HG02623 (cell line): Measurements from ENCODE around the gene INPP4B.

Experiments
- ATAC-seq: cut with Tn5 transposase; IDR thresholded peaks from one replicate; pipeline ENCODE4 v1.9.1; 2021; ENCODE audit warnings: moderate library complexity; ENCODE audit not compliant: unreplicated experiment

INPP4B gene

DNA sequence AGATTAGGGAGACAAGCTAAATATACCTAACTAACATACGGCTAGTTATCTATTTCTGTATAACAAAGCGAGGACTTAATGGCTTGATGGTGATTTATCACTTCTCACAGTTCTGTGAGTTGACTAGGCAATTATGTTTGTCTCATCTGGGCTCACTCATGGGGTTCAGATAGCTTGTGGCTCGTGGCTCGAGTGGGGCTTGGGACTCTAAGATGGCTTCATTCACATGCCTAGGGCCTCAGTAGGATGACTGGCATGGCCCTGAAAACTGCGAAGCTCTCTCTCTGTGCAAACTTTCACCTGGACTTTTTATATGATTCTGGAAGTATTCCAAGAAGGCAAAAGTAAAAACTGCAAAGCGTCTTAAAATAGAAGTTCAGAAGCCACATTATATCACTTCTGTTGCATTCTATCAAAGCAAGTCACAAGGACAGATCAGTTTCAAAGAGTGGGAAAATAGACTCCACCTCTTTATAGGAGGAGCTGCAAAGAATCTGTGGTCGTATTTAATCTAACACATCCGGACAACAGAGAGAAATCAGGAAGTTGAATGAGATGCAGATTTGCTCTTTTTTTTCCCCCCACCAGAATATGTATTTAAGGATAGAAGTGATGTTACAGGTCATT, 491.2 kb downstream of the INPP4B start:
- ATAC-seq, result no peak

DNA sequence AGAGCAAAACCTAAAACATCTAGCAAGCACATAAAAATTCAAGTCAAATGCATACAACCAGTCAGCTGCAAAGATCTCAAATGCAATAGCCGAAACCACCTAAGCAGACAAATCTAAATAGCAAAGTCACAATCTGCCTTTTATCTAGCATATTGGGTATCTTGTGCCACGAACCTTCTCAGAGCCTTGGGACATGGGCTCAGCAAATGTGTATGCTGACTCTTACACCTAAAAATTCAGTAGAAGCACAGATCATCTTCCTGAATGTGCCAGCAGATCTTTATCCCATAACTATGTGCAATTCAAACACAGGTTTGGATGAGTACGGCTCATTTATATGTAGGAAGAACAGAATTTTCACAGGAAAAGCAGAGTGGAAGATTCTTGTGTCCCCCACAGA, 492.1 kb downstream of the INPP4B start:
- no peak for ATAC-seq

DNA sequence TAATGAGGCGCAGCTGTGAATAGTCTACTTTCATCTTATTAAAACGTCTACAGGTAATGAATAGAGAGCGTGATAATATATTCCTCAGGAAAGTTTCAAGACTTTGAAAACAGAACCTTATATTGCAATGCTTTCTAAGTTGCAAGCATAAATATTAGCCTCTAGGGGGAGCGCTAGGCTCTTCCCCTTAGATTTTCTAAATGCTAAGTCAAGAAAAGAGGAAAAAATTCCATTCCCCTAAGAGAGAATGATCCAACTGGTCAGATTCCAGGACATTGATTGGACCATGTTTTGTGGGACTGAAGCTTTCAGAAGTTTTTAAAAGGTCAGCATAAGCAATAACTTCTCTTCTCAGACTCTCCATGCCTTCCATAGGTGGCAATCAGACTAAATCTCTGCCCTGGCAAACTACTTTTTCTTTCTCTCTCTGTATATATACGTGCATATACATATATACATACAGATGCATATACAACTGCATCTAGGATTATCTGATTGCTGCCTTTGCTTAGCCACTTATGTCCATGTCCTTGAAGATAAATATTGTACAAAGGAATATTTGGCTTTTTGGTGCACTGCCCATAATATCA, 492.9 kb downstream of the INPP4B start:
- no peak for ATAC-seq

DNA sequence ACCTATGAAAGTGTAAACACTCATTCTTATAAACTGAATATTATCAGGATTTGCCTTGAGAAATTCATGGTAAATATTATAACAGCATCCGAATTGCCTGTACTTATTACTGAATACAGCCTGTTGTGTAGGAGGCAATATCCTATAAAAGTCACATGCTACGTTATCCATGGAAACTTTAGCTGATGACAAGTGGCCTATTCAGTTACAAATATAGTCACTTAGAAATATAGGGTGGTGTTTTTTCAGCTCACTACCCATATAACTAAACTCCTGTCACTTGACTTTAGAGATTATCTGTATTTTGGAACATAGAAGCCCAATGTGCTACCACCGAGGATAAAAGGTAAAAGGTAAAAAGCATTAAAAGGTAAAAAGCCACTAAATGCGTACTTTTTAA, 493.4 kb downstream of the INPP4B start:
- ATAC-seq, result no peak

DNA sequence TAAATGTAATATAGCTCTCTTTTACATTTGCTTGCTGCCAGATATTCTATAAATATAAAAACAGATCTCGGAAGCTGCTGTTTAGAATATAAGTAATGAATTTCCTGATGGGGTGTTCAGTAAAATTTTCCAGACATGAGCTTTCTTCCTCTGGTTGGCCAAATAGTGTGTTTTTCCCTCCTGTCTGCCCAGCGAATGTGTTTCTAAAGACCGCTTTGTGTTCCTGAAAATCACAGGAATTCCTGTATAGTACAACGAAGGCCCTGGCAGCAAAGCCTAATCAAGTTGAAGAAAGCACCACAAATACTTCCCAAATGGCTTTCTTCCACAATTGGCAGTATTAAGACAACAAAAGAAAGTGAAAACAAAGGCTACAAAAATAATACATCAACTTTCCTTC, 494.1 kb downstream of the INPP4B start:
- ATAC-seq, result no peak

DNA sequence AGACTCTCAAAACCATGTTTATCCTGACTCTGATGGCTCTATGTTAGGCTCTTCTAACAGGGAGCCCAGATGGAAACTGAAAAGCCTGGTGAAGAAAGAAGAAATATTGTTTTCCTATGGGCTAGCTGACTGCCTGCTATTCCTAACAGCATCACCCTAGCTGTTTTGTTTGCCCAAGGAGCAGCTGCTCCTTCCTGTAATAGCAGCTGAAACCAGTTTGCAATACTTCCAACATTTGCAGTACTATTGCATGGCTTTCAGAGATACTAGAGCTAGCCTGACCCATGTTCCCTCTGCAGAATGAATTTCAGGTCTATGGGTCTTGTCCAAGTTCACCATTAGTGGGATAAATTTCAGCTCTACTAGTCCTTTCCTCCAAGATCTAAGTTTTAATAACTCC, 495.2 kb downstream of the INPP4B start:
- ATAC-seq, result no peak

DNA sequence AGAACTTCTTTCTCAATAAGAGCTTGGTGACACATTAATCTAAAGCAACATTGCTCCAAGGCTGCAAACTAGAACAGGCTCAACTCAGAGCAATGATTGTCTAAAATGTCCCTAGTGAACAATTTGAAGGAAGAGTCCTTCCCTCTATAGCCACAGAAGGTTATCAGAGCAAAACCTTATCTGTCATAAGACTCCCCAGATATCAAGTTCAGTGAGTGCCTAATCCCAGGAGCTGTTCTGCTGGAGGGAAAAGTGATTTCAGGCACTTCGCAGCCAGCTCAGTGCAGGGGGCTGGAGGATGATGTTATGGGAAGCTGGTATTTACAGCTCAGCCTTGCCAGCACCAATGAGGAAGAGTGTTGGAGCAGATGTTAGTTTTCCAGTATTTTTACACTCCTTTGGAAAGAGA, 497.5 kb downstream of the INPP4B start:
- ATAC-seq, result no peak

DNA sequence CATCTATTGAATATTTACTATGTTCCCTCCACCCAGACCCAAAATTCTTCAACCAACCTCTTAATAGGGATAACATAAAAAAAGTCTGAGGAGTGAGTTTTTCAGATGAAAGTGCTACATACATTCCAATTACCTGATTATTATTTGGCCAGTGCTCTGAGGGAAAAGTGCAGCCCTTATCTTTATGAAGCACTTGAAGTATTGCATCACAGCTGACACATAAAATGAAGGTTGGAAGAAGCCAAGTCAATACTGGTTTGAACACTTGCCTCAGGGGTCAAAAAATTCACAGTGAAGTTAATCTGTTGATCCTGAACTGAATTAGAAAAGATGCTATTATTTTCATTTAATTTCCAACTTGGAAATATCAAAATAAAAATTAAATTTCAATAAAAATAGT, 498.9 kb downstream of the INPP4B start:
- ATAC-seq, result no peak

DNA sequence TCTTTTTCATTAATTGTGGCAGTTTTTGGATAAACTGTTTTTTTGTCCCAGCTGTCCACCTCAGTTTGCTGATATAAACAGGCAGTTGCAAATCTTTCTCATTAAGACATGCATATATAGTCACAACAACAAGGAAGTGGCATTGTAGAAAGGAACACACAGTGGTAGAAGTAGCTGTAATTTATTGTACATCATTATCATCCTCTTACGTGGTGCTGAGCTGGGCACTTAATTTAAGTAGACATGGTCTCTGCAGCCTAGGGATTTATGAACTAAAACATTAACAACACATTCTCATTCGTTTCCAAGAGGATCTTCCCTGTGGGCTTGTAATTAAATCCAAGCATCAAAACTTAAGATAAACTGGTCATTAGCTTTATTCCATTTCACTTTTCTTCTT, 500.2 kb downstream of the INPP4B start:
- no peak for ATAC-seq

DNA sequence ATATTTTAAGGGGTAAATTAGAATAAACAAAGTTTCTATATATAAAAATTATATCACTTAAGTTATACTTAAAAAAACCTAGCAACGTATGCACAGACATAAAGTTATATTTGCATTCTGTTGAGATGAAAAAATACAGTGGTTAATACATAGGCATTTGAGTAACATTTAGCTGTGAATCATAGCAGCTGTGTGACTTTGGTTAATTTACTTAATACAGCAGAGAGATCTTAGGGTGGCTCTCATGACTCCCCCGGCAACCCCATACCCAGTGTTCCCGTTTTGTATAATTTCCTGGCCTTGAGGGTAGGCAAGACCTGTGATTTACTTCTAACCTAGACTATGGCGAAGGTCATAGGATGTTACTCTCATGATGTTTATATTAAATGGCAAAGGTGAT, 504.8 kb downstream of the INPP4B start:
- ATAC-seq, result no peak

DNA sequence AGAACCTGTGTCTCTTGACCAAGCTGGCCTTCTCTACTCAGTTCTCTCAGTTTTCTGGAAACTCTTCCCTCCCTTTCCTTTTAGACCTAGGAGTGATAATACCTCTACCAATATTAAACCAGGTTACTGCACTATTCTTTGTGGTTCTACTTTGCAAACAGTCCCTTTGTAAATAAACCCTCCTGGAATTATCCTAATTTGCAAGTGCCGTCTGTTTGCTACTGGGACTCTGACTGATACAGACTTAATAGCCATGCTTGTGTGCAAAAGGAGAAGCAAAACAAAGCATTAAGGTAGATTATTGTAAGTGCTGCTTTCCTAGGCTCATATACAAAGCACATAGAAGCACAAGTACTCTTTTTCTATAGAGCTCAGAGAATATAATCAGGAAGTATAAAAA, 507.0 kb downstream of the INPP4B start:
- ATAC-seq, result no peak

DNA sequence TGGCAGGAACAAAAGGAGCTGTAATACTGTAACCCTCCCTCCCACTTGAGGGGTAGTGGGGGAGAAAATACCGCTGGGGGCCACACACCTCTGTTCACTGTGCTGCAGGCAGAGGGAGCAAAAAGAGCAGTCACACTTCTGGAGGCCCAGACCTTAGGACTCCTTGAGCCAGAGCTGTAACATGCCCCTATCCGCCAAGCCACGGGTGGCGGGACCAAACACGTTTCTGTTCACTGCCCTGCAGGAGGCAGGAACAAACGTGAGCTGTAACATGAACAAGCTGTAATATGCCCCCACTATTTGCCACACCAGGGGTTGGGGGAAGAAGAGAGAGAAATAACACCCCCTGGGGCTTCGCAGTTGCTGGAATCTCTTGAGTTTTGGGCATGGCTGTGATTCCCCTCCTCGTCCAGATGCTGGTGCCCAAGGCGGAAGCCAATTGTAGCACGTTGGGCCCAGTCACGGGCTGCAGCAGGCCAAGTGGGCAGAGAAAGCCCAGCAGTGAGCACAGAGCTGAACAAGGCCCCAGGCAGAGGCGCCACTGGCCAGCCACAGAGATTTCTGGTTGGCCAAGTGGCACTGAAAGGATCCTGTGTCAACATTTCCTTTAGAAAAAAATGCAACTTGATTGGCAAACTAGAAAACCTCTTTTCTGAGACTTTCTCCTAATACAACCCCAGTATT, 509.7 kb downstream of the INPP4B start:
- no peak for ATAC-seq

DNA sequence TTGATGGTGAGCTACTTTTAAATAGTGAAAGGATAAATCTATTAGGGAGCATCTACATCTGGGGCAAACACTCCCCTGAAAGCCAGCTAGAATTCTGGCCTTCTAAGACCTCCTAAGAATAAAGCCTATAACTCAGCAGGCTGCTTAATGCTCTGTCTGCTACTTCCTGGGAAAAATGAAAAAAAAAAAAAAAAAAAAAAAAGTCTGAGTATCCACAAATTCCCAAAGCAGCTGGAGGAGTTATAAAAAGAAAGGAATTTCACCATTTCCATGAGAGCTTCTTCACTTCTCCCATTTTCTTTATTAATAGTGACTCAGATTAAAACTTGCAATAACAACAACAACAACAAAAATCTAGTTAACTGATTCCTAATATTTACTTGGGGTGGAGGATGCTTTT, 511.2 kb downstream of the INPP4B start:
- ATAC-seq, result no peak

DNA sequence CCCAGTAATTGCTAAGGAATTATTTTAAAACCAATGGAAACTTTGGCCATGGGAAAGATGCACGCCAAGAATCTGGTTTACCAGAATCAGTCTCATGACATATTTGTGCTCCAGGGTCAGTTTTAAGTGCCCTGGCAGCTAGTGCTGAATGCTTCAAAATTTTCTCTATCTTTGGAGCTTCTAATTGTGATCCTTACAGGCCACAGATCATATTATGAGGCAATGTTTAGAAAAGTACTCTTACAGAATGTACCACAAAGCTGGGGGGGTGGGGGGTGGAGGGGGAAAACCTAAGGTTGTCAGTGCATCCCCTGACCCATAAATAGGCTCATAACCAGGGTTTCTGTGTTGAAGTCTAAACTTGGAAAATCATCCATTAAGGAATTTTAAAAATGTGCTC, 514.5 kb downstream of the INPP4B start:
- no peak for ATAC-seq

DNA sequence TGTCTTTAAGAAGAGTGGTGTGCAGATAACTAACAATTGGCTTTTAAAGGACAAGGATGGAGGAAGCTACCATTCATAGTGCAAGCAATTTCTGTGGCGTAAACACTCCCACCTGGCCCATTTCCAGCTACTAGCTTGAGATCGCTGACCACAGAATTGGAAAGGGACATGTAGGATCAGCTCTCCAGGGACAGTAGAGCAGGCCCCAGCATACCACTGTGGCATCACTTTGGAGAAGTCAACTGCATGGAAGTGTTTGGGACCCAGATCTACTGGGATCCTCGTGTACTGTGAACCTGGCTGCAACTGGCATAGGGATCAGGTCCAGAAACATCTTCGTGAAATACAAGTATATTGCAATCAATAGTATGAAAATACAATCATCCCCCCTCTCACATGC, 515.0 kb downstream of the INPP4B start:
- no peak for ATAC-seq

DNA sequence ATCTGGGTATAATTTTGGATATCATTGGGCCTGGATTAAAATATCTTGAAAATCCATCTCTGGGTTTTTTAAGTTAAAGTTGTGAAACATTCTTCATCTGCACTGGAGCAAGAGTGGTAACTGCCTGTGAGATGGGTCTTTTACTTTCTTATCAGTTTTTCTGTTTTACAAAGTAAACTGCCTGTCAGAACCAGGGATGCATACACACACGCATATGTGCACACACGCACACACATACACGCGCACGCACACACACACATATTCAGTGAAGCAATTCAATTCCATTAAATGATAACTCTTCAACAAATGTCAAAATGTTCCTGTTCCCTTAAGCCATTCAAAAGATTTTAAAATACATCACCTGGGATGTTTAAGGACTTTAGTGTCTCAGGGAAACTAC, 515.8 kb downstream of the INPP4B start:
- no peak for ATAC-seq

DNA sequence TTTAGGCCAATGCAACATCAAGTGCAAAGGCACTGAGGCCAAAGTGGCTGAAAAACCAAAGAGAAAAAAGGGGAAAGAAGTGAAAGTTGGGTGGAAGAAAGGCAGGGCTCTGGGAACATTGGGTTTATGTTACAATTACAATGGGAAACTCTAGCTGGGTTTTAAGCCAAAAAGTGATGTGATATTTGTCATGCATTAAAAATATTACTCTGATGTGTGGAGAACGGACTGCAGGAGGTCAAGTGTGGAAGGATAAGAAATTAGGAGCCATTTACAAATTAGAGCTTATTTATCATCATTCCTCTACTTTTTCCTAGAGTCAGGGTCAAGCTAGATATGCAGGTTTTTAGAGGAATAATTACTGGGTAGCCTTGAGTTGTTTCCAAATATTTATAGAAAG, 516.8 kb downstream of the INPP4B start:
- no peak for ATAC-seq

DNA sequence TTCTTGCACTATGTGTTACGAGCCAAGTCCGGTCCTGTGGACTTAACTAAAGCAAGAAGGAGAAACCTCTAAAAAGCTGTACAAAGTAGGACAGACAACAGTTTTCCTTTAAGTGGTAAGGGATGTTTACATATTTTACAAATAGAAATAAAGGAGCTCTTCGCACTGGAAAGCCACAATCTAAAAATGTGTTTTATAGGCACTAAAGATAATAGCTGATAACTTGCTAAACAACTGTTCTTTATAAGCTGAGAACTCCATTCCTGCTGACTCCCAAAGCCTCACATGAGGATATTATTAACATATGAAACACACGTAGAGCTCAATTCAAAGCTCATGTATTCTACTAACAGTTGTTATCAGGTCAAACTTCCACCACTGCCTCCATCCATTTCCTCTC, 519.9 kb downstream of the INPP4B start:
- no peak for ATAC-seq

DNA sequence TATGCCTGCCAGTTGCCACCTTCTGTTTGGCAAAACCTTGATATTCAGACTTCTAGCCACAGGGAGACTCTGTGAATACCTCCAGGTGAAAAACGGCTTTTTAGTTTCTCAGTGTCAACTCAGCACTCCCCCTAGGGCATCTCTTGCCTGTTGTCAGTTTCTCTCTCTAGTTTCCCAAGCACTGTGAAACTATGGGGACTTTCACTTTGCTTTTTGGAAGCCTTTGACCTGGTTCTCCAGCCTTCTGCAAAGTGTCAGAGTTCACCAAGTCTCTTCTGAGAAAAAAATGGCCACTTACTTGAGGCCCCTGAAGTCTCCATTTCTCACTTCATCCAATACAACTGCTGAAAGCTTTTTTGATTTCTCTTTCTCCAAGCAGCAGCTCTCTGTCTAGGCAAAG, 521.5 kb downstream of the INPP4B start:
- no peak for ATAC-seq

DNA sequence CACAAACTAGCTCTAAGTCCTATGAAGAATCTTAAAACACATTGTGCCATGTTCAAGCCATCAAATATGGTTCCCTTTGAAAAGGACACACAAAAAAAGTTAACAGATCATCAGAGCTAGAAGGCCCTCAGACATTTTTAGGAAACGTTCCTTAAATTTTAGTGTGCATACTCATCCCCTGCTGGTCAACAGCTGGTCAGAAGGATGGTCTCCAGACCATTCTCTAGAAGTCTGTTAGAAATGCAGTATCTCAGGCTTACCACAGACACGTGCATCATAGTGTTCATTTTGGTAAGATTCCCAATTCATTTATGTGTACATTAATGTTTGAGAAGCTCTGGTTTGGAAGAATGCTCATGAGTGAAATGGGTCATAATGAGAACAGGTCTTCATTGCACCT, 523.1 kb downstream of the INPP4B start:
- ATAC-seq, result no peak

DNA sequence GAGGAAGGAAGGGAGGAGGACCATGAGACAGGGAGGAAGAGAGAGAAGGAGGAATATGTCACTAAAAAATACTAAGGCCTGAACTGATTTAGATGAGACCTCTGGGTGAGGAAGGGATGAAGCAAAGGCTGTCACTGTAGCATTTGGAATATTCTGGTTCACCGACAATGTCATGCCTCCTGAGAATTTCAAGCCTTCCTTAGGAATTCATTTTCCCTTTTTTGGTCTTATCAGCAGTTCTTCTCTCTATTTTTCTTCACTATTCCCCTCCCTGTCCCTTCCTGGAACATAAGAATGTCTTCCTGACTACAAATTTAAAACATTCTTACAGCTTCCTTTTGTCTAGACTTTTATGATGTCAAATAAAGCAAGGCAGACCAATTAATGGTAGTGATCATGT, 527.8 kb downstream of the INPP4B start:
- ATAC-seq, result no peak

DNA sequence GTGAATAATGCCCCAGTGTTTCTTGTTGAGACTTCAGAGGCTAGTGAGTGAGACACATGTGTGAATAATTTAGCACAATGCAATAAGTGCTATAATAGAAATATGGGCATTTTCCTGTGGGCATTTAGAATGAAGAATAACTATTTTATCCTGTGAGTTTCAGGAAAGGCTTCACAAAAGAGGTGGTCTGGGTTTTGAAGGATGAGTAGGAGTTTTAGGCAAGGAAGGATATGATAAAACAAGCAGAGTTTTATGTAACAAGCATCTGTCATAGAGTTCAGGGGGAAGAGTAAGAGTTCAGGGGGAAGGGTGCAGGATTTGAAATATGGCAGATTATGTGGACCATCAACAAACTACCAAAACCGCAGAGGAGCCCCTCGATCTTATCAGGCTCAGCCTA, 529.2 kb downstream of the INPP4B start:
- no peak for ATAC-seq

DNA sequence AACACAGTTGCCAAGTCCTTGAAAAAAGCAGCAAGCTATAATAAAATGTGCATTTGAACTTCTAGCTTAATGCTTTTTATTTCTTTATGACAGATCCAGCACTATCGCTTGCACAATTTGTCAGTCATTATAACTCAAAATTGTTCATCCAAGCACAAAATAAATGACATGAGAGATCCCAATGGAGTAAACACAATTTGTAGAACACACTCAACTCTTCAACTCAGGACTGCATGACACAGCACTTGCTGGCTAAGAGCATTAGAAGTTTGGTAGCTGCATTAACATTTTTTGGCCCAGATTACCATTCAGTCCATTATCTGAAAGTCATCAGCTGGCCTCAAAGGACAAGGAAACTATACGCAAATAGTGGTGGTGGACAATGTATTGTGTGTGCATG, 530.1 kb downstream of the INPP4B start:
- no peak for ATAC-seq
